Activated naive CD8-positive, alpha-beta T cell treated with anti-CD3 and anti-CD28 coated beads, Interleukin-2, amount 50 U/mL, for 16 hours (primary cell): ENCODE data around the gene KCNJ15.

Experiments used
- DNase-seq: peaks from one replicate; pipeline ENCODE4 v3.0.0-alpha.2; 2020; ENCODE audit warnings: low read depth, low spot score

Gene KCNJ15

DNA sequence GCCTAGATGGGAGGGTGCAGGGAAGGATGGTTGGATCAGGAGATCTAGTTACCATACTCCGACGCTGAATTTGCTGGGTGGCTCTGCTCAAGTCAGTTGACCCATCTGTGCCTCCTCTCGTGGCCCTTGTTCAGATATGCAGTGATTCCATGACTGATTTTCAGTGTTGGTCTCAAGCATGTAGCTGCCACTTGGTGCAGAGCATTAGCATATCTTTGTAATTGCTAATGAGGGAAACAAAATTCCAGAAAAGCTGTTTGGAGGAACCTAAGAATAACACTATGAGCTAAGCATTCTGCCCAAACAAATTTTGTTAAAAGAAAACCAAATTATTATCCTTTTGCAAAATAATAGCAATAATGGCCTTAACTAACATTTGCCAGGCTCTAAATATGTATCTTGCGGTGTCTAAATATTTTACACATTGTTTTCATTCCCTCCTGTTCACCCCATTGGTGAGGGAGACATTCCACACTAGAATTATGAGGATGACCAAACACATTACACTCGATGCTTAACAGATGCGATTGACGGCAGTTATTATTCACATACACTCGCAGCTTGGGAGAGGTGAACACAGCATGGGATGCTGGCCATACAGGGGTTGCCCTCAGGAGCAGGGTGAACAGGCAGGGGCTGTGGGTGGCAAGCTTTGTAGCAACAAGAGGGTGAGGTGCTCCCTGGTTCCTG lies 69.1 kb downstream of the KCNJ15 start:
- DNase-seq = no peak

DNA sequence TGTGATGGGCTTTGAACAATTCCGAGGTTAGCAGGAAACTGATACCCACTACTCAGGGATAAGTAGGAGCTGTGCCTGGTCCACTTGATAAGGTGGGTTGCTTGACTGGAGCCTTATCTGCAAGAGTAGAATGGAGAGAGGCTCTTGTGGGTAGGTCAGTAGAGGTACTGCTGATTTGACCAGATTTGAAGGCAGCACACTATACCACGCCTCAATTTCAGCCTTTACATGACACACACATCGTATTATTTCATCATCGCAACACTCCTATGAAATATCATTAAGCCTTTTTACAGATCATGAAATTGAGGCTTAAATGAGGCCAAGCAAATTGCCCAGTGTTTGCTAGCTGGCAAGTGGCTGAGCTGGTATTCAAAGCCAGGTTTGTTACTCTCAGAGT lies 69.6 kb downstream of the KCNJ15 start:
- DNase-seq = no peak

DNA sequence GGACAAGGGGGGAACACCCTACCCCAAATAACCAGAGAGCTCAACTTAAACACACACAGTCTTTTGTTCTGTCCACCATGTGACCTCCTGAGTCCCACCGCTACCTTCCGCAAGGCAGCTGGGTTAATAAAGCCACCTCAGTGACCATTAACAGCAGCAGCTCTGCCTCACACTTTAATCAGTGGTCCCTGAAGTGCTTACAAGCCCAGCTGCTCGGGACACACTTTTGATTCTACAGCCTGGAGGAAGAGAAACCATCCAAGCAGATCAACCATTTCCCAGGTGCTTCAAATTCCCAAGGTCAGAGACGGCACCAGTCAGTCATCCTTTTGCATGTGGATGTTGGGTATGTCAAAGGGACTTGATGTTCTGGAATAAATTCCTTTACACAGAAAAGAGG lies 70.1 kb downstream of the KCNJ15 start:
- no peak for DNase-seq

DNA sequence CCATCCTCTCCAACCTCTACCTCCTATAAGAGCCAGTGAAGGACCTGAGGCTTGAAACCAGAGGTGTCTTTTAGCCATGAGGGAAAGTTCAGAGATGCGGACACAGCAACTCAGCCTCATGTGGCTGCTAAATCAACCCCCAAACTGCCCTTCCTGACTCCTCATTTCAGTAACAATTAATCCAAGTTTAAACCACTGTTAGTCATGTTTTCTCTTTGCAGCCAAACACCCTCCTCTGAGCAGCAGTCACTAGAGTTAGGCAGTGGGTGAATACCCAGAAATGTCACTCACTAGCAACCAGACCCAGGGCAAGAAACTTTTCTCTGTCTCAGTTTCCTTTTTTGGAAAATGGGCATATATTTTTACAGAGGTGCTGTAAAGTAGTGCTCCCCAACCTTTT lies 71.2 kb downstream of the KCNJ15 start:
- DNase-seq = no peak

DNA sequence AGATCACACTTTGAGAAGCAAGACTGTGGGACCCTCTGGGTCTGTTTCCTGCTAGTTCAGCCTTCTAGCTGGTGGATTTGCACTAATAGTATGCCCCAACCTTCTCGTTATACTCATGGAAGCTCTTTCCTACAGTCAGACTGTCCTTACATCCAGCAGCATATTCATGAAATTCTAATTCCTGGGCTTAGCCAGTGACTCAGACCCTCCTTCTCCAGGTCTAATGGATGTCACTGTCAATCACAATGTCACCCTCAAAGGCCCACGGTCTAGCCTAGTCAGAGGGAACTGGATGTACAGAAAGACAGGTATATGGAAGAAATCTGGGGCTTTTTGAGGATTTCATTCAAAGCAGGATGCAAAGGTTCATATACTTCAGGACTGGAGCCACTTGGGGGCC lies 72.4 kb downstream of the KCNJ15 start:
- no peak for DNase-seq

DNA sequence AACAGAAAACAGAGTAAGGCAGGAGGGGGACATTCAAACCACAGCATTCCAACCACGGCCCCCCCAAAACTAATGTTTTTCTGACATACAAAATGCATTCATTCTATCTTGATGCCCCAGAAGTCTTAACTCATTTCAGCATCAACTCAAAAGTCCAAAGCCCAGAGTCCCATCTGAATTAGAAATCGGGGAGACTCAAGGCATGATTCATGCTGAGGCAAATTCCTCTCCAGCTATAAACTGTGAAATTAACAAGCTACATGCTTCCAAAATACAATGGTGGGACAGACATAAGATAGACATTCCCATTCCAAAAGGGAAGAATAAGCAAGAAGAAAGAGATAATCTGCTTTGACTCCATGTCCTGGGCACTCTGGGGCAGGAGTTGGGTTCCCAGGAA lies 73.9 kb downstream of the KCNJ15 start:
- DNase-seq = no peak

DNA sequence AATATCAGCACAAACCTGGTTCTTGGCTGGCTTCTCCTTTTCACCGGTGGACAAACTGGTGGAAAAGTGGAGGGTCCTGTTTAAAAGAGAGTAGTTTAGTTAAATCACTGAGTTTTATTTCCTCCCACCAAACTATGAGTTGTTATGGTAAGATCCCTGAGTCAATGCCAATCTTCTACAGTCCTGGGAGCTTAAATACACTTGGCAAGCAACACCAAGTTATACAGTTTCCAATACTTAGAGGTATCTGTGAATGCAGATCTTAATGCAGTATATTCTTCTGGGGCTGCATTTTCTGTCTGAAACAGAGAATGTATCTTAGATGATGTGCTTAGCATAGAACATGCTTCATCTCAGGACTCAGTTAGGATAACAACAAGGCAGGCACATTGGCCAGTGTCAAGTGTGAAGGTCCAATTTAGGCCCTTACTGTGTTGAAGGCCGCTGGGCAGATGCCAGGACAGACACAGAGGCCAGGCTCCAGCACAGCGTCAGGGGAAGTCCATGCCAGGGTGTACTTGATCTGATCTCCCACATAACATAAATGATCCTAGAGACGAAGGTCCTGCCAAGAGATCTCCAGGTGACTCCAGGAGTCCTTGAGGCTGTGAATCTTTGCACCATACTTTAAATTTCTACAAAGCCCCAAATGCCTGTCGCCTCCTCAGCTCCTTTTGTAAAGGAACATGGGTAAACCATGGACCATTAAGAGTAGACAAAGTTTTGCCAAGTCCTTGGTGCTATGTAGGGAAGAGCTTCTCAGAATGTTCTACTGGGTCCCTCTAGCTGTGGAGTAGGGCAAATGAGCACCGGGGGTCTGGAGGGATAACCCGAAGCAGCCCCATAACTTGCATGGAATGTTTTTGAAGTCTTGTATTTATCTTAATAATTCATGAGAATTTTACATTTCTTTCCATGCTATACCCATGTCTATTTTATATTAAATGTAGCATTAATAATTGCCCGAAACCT lies 76.8 kb downstream of the KCNJ15 start:
- DNase-seq = no peak

DNA sequence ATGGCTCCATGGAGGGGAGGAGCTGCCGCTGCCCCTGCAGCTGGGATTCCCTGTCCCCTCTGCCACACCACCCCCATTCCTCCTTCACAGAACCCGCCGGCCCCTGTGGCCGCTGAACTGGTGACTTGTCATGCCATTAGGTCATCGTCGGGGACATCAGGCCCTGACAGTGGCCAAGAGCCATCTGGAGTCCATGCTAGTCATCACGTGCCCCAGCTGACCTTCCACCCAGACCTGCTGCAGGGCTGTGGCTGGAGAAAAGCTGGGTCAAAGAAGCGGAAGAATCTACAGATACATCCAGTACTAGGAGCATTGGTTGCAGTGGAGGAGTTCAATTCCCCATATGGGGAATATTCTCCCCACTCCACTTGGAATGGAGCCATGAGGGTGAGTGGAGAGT lies 78.1 kb downstream of the KCNJ15 start:
- DNase-seq = no peak

DNA sequence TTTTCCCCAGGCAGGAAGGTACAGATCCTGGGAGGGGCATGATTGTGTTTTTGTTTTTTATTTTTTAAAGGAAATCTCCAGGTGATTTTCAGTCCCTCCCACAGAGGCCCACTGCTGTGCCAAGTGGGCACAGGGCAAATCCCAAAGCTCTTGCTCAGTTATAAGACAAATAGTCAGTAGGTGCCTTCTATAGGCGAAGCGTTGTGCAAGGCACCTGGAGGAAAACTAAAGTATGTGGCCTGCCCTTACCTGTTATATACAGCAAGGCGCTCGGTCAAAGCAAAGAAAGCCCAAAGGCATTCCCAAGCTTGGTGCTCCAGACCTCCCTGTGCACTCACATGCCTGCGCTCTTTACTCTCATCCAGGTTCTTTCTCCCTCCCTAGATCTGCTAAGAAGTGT lies 81.0 kb downstream of the KCNJ15 start:
- DNase-seq = no peak

DNA sequence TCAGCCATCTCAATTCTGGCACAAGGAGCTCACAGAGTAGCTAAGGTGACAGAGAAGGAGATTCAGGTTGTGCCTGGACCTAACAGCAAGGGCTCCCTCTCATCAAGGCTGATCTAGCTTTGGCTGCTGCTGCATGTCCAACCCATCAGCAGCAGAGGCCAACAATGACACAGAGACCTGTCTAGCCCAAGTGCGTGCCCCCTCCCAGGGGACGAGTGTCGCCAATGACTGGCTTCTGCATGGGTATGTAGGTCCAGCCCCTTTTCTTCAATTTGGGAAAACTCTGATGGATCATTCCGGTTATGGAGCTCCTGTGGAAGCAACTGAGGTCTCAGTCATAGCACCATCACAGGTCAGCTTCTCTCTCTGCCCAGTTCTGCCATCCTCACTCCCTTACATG lies 83.3 kb downstream of the KCNJ15 start:
- DNase-seq = no peak

DNA sequence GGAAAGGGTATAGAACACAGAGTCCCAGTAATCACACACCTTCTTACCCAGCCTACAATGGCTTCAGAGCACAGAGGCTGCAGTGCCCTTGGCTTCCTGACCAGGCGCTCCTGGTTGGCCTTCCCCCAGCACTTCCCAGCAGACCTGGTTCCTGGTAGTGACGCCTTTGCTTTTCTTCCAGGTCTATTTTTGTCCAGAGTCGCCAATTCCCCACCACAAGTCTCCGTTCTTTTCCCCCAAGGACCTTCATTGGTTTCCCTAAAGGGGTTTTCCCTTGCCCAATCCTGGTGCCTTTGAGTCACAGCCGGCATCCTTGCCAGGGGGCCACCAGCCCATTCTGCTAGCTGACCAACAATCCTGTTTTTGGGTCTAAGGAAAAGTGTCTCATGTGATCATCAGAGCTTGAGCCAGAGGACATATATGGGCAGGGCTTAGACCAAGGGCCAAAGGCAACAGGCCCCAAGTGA lies 84.8 kb downstream of the KCNJ15 start:
- DNase-seq = no peak

DNA sequence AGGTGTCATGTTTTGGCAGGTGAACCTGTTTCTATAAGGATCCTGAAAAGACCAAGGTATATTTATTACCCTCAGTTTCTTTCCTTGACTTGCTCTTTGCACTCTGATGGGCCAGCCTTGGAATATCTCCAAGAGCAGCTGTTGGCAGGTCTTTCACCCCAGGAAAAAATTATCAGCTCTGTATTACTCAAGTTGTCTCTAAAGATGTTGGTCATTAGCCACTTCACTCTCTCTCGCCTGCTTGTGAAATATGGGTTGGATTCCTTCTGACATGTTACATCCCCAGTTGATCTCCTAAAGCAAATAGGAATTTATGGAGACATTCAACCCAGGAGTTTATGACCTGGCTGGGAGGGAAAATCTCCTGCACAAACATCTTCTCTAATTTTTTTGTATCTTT lies 85.9 kb downstream of the KCNJ15 start:
- DNase-seq = no peak

DNA sequence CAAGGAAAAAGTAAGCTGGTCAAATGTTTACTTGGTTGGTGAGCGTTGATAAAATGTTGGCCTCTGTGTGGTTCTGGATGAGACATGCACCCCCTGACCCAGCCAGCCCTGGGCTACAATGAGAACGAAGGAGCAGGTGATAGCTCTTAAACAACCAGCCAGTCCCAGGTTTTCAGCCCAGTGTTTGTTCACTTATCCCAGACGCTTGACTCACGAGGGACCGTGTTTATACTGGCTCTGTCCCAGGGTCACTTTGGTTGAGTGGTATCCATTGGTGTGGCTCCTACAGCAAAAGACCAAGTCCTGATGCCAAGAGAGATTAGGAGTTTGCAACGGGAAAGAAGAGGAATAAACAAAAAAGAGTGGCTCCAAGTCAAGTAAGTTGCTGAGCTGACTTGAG lies 86.9 kb downstream of the KCNJ15 start:
- DNase-seq = no peak

DNA sequence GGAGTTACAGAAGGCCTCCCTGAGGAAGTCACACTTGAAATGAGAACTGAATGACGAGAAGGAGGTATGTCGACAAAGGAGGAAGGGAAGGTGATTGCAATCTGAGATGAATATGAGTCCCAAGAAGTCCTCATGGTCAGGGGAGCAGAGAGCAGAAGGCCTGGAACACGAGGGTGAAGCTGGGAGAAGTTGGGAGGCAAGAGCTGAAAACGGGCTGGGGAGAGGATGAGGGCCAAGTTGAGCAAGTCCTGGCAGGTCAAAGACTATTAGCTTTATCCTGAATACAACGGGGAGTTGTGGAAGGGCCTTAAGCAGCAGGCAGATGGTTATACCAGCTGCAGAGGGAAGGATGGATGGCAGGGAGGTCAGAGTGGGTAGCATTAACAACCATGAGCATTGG lies 89.5 kb downstream of the KCNJ15 start:
- DNase-seq = no peak

DNA sequence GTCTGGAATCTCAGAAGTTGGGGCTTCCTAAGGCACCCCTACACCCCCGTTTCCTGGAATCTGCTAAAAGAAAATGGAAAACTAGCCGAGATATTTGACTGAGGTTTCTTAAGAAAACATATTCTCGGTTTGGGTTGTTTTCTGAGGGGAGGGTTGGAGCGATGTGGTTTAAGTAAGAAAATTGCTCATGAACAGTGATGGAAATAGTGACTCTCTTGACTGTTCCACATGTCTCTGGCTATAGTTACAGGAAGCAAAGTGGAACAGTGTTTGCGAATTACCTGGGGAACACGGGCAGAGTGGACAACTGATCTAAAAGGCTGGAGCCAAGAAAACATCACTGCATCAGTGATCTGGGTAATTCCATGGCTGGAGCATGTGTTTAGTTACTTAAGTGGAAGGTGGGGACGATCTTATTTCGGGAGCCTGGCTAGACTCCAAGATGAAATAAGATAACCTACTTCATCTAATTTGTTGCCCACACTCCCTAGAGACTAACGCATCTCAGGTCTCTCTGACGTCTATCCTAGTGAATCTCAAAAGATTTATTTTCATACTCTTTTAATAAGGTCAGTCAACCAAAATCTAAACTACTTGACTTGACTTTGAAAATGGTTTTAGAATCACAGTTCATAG lies 92.4 kb downstream of the KCNJ15 start:
- DNase-seq = no peak

DNA sequence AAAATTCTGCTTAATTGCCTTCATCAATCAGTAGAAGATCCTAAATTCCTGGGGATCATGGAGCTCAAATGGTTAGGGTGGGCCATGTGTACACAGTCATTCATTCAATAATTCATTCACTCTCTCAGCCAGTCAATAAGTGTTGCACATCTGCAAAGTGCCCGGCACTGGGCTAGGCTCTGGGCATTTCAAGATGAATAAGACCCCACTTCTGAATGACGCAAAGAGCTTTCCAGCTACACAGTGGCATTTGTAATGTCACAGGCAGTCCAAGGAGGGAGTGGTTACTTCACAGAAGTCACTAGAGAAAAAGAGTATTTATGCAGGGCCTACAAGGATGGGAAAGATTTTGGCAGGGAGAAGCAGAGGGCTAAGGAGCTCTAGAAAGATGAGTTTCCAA lies 93.2 kb downstream of the KCNJ15 start:
- DNase-seq = no peak

DNA sequence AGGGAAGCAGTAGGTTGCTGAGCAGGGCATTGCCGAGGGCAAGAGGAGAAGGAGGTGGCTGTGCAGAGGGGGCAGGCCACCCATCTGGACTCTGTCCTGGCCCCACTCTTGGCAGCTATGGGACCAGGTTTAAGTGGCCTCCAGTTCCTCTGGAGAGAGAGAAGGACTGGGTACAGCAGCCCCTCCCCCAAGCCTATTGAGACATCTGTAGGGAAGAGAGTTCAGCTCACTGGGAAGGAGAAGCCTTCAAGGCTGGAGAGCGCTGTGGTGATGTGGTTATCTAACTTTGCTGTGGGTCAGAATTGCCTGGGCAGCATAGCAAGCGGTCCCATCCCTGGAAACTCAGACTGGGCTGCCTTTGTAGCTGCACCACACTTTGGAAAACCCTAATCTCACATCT lies 93.9 kb downstream of the KCNJ15 start:
- DNase-seq = no peak

DNA sequence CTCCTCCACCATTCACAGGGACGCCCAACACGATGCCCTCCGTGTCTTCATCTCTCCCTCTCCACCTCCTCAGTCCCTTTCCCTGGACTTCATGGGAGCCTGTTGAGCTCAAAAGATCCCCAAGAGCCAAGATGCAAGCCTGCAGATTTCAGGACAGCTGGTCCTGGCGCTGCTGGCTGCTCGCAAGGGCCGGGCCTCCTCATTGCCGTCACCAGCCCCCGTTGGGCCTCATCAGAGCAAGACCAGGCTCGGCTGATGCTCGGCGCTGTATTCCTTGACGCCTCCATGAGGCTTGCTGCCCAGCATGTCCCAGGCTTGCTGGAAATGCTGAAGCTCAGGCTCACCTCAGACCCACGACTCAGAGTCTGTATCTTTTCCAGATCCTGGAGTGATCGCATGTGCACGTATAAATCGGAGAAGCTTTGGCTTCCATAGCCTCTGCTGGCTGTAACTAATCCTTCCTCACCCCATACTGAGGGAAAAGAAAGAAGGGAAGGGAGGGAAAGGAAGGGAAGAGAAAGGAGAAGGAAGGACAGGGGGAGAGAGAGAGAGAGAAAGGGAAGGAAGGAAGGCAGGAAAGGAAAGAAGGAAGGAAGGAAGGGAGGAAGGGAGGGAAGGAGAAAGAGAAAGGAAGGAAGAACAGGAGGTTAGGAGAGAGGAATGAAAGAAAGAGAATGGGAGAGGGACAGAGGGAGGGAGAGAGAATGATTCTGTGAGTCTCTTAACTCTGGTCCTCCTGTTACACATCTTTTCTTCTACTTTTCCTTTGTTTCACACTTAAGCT lies 94.6 kb downstream of the KCNJ15 start:
- DNase-seq = no peak

DNA sequence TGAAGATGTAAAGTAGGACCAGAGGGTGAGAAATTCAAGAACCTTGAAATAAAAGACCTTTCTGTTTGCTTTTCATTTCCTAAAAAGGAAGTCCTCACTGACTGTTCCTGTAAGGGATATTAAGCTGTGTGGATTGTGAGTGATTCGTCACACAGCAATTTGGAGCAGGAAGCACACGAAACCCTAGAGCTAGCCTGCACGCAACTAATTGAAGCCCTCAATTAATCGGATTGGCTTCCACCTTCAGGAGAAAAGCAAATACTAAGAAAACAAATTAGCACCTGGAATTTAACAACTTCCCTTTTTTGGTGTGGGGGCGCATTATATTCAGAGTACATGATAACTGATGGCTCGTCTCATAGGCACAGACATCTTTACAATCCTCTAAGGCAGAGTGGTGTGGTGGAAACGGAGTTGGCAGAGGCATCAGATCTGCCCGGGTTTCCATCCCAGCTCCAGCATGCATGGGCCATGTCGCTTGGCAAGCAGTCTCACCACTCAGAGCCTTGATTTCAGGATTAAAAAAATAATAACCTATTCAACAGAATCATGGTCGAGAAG lies 95.2 kb downstream of the KCNJ15 start:
- DNase-seq = no peak

DNA sequence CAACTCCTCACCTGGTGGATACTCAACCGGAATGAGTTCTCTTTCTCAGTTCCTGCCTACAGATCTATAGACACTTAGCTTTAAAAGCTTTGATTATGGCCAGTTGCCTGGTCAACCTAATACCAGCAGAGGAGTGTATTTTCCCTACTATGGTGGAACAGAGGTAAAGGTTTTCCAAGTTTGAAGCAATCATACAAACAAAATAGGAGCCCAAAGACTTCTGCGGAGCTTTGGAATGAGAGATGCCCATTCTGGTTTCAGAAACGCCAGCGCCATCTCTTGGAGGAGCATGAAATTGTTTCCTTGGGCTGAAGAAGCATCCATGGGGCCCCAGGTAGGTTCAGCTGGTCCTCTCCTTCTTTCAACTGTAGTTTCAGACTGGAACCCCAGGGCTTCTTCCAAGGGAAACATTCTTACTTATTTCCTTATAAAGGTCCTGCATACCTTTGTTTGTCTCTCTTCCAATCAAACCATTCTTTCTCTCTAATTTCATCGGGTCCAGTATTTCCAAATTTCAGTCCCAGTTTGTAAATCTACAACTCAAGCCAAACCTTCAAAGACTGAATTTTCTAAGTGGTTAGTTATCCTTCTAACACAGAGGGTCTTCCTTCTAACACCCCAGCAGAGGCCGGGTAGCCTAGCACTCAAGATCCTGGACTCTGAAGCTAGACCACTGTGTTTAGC lies 95.9 kb downstream of the KCNJ15 start:
- DNase-seq = no peak

DNA sequence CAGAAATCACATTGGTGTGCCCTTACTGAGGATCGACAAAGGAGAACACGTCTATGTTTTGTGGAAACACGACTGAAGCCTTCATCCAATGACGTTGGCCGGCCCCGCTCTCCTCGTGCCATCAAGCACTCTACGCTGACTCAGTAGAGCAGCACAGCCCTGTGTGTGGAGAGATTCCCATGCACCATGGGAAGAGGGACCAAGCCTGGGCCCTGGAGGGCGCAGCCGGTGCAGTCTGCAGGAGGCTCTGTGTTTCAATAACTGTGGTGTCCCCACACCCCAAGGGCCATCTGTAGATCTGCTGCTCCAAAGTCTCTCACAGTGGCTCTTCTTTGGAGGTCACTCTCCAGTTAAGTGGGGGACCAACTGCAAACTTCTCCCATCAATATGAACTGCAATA lies 97.4 kb downstream of the KCNJ15 start:
- no peak for DNase-seq
